Sigmoid colon (tissue), 7 donors: ENCODE measurements around the gene UBALD1. TPM values are rescaled to one million over a fixed set of nuclear protein-coding genes. Genes with fewer than 3 reads are reported as not detected.

Source experiments
- DNase-seq: peaks from one replicate; pipeline ENCODE4 v3.0.0-alpha.2; 2019
- H3K27ac ChIP-seq, 4 donors: fragments of 200-600 bp; sonication (generic); one replicate each; pipeline ENCODE4 v1.5.1; 2016 to 2019; ENCODE audit warnings: mild to moderate bottlenecking in 1 of 4
- H3K27me3 ChIP-seq, 3 donors: fragments of 200-600 bp; sonication (generic); one replicate each; pipeline ENCODE4 v1.5.1; 2019; ENCODE audit warnings: mild to moderate bottlenecking in 1 of 3
- H3K36me3 ChIP-seq, 4 donors: fragments of 200-600 bp; sonication (generic); one replicate each; pipeline ENCODE4 v1.5.1; 2016 to 2019
- H3K4me1 ChIP-seq, 4 donors: fragments of 200-600 bp; sonication (generic); one replicate each; pipeline ENCODE4 v1.5.1; 2017 to 2019
- H3K4me3 ChIP-seq, 4 donors: fragments of 200-600 bp; sonication (generic); one replicate each; pipeline ENCODE4 v1.5.1; 2017 to 2019; ENCODE audit warnings: mild to moderate bottlenecking in 2 of 4, moderate library complexity in 1 of 4
- H3K9me3 ChIP-seq, 4 donors: fragments of 200-600 bp in 3 of 4; sonication (generic) in 3 of 4; one replicate each; pipeline versions ENCODE4 v1.5.1 to v1.6.1; 2013 to 2019
- CTCF ChIP-seq, 4 experiments: fragments of 450-650 bp in 3 of 4; fragments of 200-600 bp in 1 of 4; IDR thresholded peaks; one replicate each; pipeline ENCODE4 v1.5.1; 2016 to 2019; ENCODE audit warnings: antibody characterized with exemption in 4 of 4, mild to moderate bottlenecking in 3 of 4, moderate library complexity in 2 of 4
- EP300 ChIP-seq, 4 donors: sonication (generic); formaldehyde crosslinking; IDR thresholded peaks; one replicate each; pipeline ENCODE4 v1.6.1; 2017; ENCODE audit warnings: antibody characterized with exemption in 4 of 4
- POLR2A ChIP-seq, 2 donors: fragments of 450-650 bp; IDR thresholded peaks; one replicate each; pipeline ENCODE4 v1.6.1; 2016; ENCODE audit warnings: antibody characterized with exemption in 2 of 2, mild to moderate bottlenecking in 2 of 2, moderate library complexity in 2 of 2
- POLR2AphosphoS5 ChIP-seq, 4 donors: sonication (generic); formaldehyde crosslinking; IDR thresholded peaks; one replicate each; pipeline ENCODE4 v1.6.1; 2017; ENCODE audit warnings: antibody characterized with exemption in 4 of 4
- WGBS, 2 donors: extraction: QIAGEN DNeasy Blood & Tissue Kit; methylation state at CpG; one replicate each; pipeline ENCODE4 v1.1.7; 2013; 5-methylcytosine and 5-hydroxymethylcytosine counted together
- intact Hi-C: fragments of 100-400 bp; cut with DNase I; formaldehyde crosslinking; loops from one replicate; pipeline ENCODE4 v1.15.1; 2023
- polyA plus RNA-seq, 3 donors: library from polyadenylated mRNA; stranded (reverse); fragments of 200-250 nt; gene quantifications; one replicate each; pipeline ENCODE4 v1.2.3, GENCODE V29; 2013
- total RNA-seq, 4 donors: library from RNA; depleted of rRNA; stranded (reverse); fragments of >200 nt; gene quantifications; one replicate each; pipeline ENCODE4 v1.1.0, GENCODE V29; 2016
- donor health status: healthy with polysubstance abuse.
- donor health status: Bipolar disorder and iron deficiency.
- donor health status: healthy.

The UBALD1 gene
- total and polyA plus RNA-seq, 7 donors, result 7.6 to 22.9 (median 12.6) TPM

DNA sequence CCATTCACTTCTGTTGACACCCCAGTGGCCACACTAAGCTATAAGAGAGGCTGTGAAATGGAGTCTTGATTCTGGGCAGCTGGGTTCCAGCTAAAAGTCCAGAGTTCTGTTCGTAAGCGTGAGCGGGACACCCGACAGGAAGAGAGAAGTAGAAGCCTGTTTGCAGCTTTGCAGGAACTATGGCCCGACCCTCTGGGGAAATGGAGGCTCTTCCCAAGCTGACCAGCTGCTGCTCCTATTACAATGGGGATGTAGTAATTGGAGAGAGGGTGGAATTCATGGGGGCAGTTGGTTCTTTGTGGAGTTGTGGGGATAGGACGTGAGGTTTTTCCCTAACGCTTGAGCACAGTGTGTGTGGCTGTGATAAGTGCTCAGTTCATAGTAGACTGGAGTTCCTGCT is 28.4 kb downstream of the UBALD1 start:
- no peaks in the 10 kb centered on the region for H3K9me3 ChIP-seq
- intact Hi-C loops, result no loop called here
- 62 to 69% methylated on average over 7 of the region's 7 CpGs for WGBS, 2 donors
- no peaks in the 10 kb centered on the region for H3K27me3 ChIP-seq
- no peaks in the 10 kb centered on the region for H3K36me3 ChIP-seq
- no peak overlapping the region for H3K4me3 ChIP-seq
- H3K4me1 ChIP-seq, result no peaks in the 10 kb centered on the region
- no peak for TF ChIP-seq POLR2AphosphoS5 (IDR thresholded peaks at IDR 0.05)
- TF ChIP-seq POLR2A (IDR thresholded peaks at IDR 0.05), result no peak
- no peak for TF ChIP-seq CTCF (IDR thresholded peaks at IDR 0.05)
- no peak for TF ChIP-seq EP300 (IDR thresholded peaks at IDR 0.05)
- no peak for DNase-seq
- no peak overlapping the region for H3K27ac ChIP-seq

DNA sequence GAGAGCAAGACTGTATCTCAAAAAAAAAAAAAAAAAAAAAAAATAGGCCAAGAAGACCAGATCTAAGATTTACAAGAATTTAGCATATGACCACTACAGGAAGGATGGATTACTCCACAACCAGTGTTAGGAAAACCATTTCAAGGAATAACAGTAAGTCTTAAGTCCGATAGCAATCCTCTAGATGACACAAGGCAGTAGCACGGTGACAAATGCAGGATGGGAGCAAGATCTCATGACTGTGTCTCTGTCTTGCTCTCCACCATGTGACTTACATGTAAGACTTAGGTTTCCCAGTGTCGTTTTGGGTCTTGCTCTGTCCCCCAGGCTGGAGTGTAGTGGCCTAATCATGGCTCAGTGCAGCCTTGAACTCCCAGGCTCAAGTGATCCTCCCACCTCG is 30.8 kb downstream of the UBALD1 start:
- H3K4me1 ChIP-seq, result no peaks in the 10 kb centered on the region
- no peaks in the 10 kb centered on the region for H3K9me3 ChIP-seq
- H3K27ac ChIP-seq, result no peak overlapping the region
- intact Hi-C loops, result no loop called here
- no peak for DNase-seq
- H3K27me3 ChIP-seq, result no peaks in the 10 kb centered on the region
- TF ChIP-seq CTCF (IDR thresholded peaks at IDR 0.05) (no peak), POLR2AphosphoS5 (IDR thresholded peaks at IDR 0.05) (no peak), EP300 (IDR thresholded peaks at IDR 0.05) (no peak), POLR2A (IDR thresholded peaks at IDR 0.05) (no peak)
- H3K36me3 ChIP-seq, result no peaks in the 10 kb centered on the region
- whole genome bisulfite sequencing, 2 donors, result 85 to 89% methylated on average over 4 of the region's 4 CpGs
- no peak overlapping the region for H3K4me3 ChIP-seq

DNA sequence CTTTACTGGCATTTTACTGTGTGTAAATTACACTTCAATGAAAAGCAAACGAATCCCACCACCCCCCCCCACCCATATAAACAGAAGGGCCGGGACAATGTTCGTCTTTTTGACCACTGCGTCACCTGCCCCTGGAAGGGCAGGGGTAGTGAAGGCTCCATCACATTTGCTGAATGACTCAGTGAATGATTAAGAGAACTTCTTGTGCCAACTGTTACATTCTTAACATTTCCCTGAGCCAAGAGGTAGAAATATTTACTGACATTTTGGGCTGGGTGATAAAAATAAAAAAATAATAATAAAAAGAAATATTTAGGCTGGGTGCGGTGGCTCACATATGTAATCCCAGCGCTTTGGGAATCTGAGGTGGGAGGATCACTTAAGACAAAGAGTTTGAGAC is 34.4 kb downstream of the UBALD1 start:
- Histone ChIP-seq H3K36me3 (no peaks in the 10 kb centered on the region), H3K27ac (no peak overlapping the region), H3K4me1 (no peaks in the 10 kb centered on the region), H3K4me3 (no peak overlapping the region), H3K27me3 (no peaks in the 10 kb centered on the region), H3K9me3 (no peaks in the 10 kb centered on the region)
- WGBS, 2 donors, result 62 to 75% methylated on average over 6 of the region's 6 CpGs
- intact Hi-C loops, result no loop called here
- no peak for TF ChIP-seq POLR2A (IDR thresholded peaks at IDR 0.05)
- no peak for DNase-seq

DNA sequence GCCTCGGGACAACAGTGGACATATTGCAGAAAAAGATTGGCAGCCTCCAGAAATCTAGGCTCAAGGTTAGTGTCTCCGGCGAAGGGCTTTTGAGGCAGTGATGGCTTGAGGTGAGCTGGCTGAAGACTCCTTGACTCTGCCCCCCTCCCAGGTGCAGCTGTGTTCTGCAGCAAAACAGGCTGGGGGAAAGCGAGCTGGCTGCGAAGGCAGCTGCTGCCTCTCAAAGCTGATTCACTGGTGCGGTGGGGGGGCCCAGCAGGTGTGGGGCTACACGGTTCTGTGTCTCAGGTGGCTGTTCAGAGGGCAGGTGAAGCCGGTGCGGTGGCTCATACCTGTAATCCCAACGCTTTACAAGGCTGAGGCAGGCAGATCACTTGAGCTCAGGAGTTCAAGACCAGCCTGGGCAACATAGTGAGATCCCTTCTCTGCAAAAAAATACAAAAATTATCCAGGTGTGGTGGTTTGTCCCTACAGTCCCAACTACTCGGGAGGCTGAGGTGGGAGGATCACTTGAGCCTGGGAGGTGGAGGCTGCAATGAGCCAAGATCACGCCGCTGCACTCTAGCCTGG is 35.6 kb downstream of the UBALD1 start:
- no peak overlapping the region for H3K27ac ChIP-seq
- 83 to 88% methylated on average over 13 of the region's 13 CpGs for WGBS, 2 donors
- TF ChIP-seq POLR2AphosphoS5 (IDR thresholded peaks at IDR 0.05), result no peak
- H3K36me3 ChIP-seq, result no peaks in the 10 kb centered on the region
- no peak overlapping the region for H3K4me3 ChIP-seq
- H3K4me1 ChIP-seq, result no peaks in the 10 kb centered on the region
- H3K27me3 ChIP-seq, result no peaks in the 10 kb centered on the region
- DNase-seq, result no peak
- H3K9me3 ChIP-seq, result no peaks in the 10 kb centered on the region
- intact Hi-C loops, result no loop called here

DNA sequence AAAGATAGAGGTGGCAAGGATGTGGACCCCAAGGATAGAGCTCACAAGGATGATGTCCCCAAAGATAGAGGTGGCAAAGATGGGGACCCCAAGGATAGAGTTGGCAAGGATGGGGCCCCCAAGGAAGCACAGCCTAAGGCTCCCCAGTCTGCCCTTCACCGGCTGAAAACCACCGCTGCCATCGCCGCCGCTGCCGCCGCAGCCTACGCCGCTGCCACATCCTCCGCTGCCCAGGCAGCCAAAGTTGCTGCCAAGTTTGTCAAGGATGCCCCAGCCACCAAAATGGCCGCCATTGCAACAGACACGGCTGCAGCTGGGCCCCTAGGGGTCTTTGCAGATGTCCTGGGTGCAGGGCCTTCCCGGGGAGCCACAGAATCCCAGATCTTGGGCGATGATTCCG is 38.7 kb downstream of the UBALD1 start:
- DNase-seq, result no peak
- Histone ChIP-seq H3K36me3 (no peaks in the 10 kb centered on the region), H3K4me3 (no peak overlapping the region), H3K27me3 (no peaks in the 10 kb centered on the region), H3K9me3 (no peaks in the 10 kb centered on the region), H3K27ac (no peak overlapping the region), H3K4me1 (no peaks in the 10 kb centered on the region)
- no peak for TF ChIP-seq CTCF (IDR thresholded peaks at IDR 0.05)
- TF ChIP-seq POLR2A (IDR thresholded peaks at IDR 0.05), result no peak
- no peak for TF ChIP-seq POLR2AphosphoS5 (IDR thresholded peaks at IDR 0.05)
- no peak for TF ChIP-seq EP300 (IDR thresholded peaks at IDR 0.05)
- 96 to 97% methylated on average over 15 of the region's 15 CpGs for WGBS, 2 donors
- intact Hi-C loops, result no loop called here
